ENCODE results near the gene NOPCHAP1.

- TF ChIP-seq POLR2A (IDR thresholded peaks at IDR 0.05) (no peak), CTCF (IDR thresholded peaks at IDR 0.05) (no peak)
Measured at GRCh38 chr12:105018776-105019175, 32.7 kb downstream of the NOPCHAP1 start.
